Neuronal stem cell (in vitro differentiated cells): ENCODE results near the gene SORCS2.

Source experiments
- DNase-seq: peaks from one replicate; pipeline ENCODE4 v3.0.0-alpha.2; 2013; ENCODE audit warnings: low spot score
- H2AFZ ChIP-seq: one replicate; pipeline ENCODE4 v1.6.1; 2013; ENCODE audit warnings: mild to moderate bottlenecking, low read length, inconsistent platforms
- H2AK5ac ChIP-seq: 2 replicates; pipeline ENCODE4 v1.6.1; 2013; ENCODE audit warnings: low read depth, mild to moderate bottlenecking, inconsistent platforms, low read length, moderate library complexity, mixed read lengths
- H2BK120ac ChIP-seq: 2 replicates; pipeline ENCODE4 v1.6.1; 2013; ENCODE audit warnings: low read depth, mild to moderate bottlenecking, inconsistent platforms, low read length, moderate library complexity, mixed read lengths
- H2BK12ac ChIP-seq: one replicate; pipeline ENCODE4 v1.6.1; 2013; ENCODE audit warnings: low read length, inconsistent platforms
- H2BK15ac ChIP-seq: 2 replicates; pipeline ENCODE4 v1.6.1; 2013; ENCODE audit warnings: mild to moderate bottlenecking, low read length, inconsistent platforms, mixed read lengths
- H2BK5ac ChIP-seq: one replicate; pipeline ENCODE4 v1.6.1; 2013; ENCODE audit warnings: inconsistent platforms, mild to moderate bottlenecking, low read length, moderate library complexity
- H3K14ac ChIP-seq: one replicate; pipeline ENCODE4 v1.6.1; 2013; ENCODE audit warnings: low read length, inconsistent platforms
- H3K18ac ChIP-seq: 2 replicates; pipeline ENCODE4 v1.6.1; 2013; ENCODE audit warnings: low read length, inconsistent platforms
- H3K23ac ChIP-seq: 2 replicates; pipeline ENCODE4 v1.6.1; 2013; ENCODE audit warnings: low read depth, mild to moderate bottlenecking, mixed read lengths, low read length, inconsistent platforms; ENCODE audit not compliant: poor library complexity
- H3K27ac ChIP-seq: replicated peaks from 3 replicates; pipeline ENCODE4 v1.5.1; 2013; ENCODE audit warnings: low read length, inconsistent platforms
- H3K27me3 ChIP-seq, 3 experiments: 2 replicates each; pipeline ENCODE4 v1.6.1; 2013; ENCODE audit warnings: low read length in 3 of 3, mild to moderate bottlenecking in 2 of 3, inconsistent platforms in 1 of 3, low read depth in 1 of 3, mixed read lengths in 1 of 3, moderate library complexity in 1 of 3; ENCODE audit not compliant: control insufficient read depth in 3 of 3, insufficient read depth in 3 of 3
- H3K36me3 ChIP-seq, 2 donors: replicated peaks in 1 of 2; 2 replicates each; pipeline ENCODE4 v1.6.1; 2013; ENCODE audit warnings: low read length in 2 of 2; ENCODE audit not compliant: control insufficient read depth in 2 of 2, insufficient read depth in 2 of 2
- H3K4ac ChIP-seq: 2 replicates; pipeline ENCODE4 v1.6.1; 2013; ENCODE audit warnings: inconsistent platforms, mild to moderate bottlenecking, low read length, moderate library complexity
- H3K4me1 ChIP-seq, 2 donors: 1 replicate in 1 of 2; 2 replicates in 1 of 2; pipeline ENCODE4 v1.6.1; 2013; ENCODE audit warnings: low read length in 2 of 2, low read depth in 1 of 2; ENCODE audit not compliant: control insufficient read depth in 2 of 2, insufficient read depth in 1 of 2
- H3K4me2 ChIP-seq: one replicate; pipeline ENCODE4 v1.6.1; 2013; ENCODE audit warnings: mild to moderate bottlenecking, low read length, inconsistent platforms; ENCODE audit not compliant: insufficient read depth, poor library complexity, severe bottlenecking
- H3K4me3 ChIP-seq, 2 donors: 2 replicates each; pipeline ENCODE4 v1.5.1; 2013; ENCODE audit warnings: low read length in 2 of 2, mild to moderate bottlenecking in 2 of 2, inconsistent platforms in 1 of 2, moderate library complexity in 1 of 2
- H3K79me1 ChIP-seq: one replicate; pipeline ENCODE4 v1.6.1; 2013; ENCODE audit warnings: low read depth, mild to moderate bottlenecking, inconsistent platforms, low read length, moderate library complexity
- H3K9ac ChIP-seq: one replicate; pipeline ENCODE4 v1.6.1; 2013; ENCODE audit warnings: mild to moderate bottlenecking, low read depth, low read length, inconsistent platforms; ENCODE audit not compliant: poor library complexity
- H3K9me3 ChIP-seq, 2 donors: replicated peaks in 1 of 2; 2 replicates each; pipeline versions ENCODE3 to v1.6.1; 2013; ENCODE audit warnings: low read length in 2 of 2, mild to moderate bottlenecking in 2 of 2, inconsistent platforms in 1 of 2, low read depth in 1 of 2, mixed read lengths in 1 of 2, moderate library complexity in 1 of 2; ENCODE audit not compliant: control insufficient read depth in 2 of 2, insufficient read depth in 1 of 2
- H4K8ac ChIP-seq: one replicate; pipeline ENCODE4 v1.6.1; 2013; ENCODE audit warnings: low read depth, mild to moderate bottlenecking, inconsistent platforms, low read length, moderate library complexity
- H4K91ac ChIP-seq: one replicate; pipeline ENCODE4 v1.6.1; 2013; ENCODE audit warnings: low read length, low read depth, mild to moderate bottlenecking, inconsistent platforms; ENCODE audit not compliant: poor library complexity
- WGBS, 2 donors: extraction: QIAGEN DNeasy Blood & Tissue Kit; methylation state at CpG; one replicate each; pipeline ENCODE4 v1.1.7; 2013; ENCODE audit warnings: missing lambda C conversion rate in 2 of 2, mixed read lengths in 1 of 2; ENCODE audit not compliant: insufficient read length in 2 of 2, insufficient replicate concordance in 1 of 2; ENCODE audit errors: extremely low coverage in 2 of 2; 5-methylcytosine and 5-hydroxymethylcytosine counted together

SORCS2 gene

GRCh38 chr4:7369511-7369910 lies 177.2 kb downstream of the SORCS2 start:
- H3K4ac ChIP-seq: no peak overlapping the region
- H2AK5ac ChIP-seq: peak overlapping the region; percentile 60
- no peak overlapping the region for H3K23ac ChIP-seq
- H2BK5ac ChIP-seq: no peak overlapping the region
- H3K27me3 ChIP-seq: no peaks in the 10 kb centered on the region
- no peak overlapping the region for H3K9ac ChIP-seq
- H3K4me1 ChIP-seq: peaks cover 0 to 9% of the 10 kb centered on the region in 2 donors
- no peak overlapping the region for H3K14ac ChIP-seq
- no peak overlapping the region for H2AFZ ChIP-seq
- H2BK120ac ChIP-seq: no peak overlapping the region
- no peak overlapping the region for H4K91ac ChIP-seq
- H3K27ac ChIP-seq: no peak overlapping the region
- H2BK15ac ChIP-seq: no peak overlapping the region
- H3K79me1 ChIP-seq: no peaks in the 10 kb centered on the region
- no peak overlapping the region for H4K8ac ChIP-seq
- H3K18ac ChIP-seq: peak overlapping the region; percentile 83
- no peaks in the 10 kb centered on the region for H3K36me3 ChIP-seq
- H3K4me3 ChIP-seq: no peak overlapping the region
- H3K9me3 ChIP-seq: peaks cover 0 to 2% of the 10 kb centered on the region in 2 donors
- WGBS, 2 donors: no CpG with 5 or more reads among the region's 13 CpGs
- H2BK12ac ChIP-seq: no peak overlapping the region
- H3K4me2 ChIP-seq: no peak overlapping the region
- no peak for DNase-seq

DNA sequence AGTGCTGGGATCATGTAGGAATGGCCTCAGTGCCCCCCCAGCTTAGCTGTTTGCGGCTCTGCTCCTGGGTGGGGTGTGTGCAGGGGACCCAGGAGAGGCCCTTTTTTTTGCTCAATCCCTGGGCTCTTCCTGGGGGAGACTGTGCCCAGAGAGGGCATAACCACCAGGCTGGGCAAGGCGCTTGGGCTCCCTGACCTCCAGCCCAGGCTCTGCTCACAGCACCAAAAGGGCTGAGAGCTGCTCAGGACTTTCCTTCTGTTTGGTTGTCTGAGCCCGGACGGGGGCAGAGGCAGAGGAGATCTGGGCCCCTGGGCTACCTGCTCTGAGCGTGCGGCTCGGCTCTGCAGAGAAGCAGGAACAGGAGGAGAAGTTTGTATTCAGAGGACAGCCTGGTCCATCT lies 177.7 kb downstream of the SORCS2 start:
- no CpG with 5 or more reads among the region's 7 CpGs for WGBS, 2 donors
- Histone ChIP-seq H3K14ac (no peak overlapping the region), H3K23ac (no peak overlapping the region), H3K27me3 (no peaks in the 10 kb centered on the region), H4K8ac (no peak overlapping the region), H3K18ac (no peak overlapping the region), H2AFZ (no peak overlapping the region), H4K91ac (no peak overlapping the region), H2BK5ac (no peak overlapping the region), H3K36me3 (no peaks in the 10 kb centered on the region), H3K79me1 (no peaks in the 10 kb centered on the region), H2BK12ac (no peak overlapping the region), H2BK15ac (no peak overlapping the region), H3K4me3 (no peak overlapping the region), H3K27ac (no peak overlapping the region), H3K9ac (no peak overlapping the region), H3K4ac (no peak overlapping the region), H2AK5ac (peak overlapping the region; percentile 60), H3K4me2 (no peak overlapping the region), H2BK120ac (no peak overlapping the region), H3K4me1 (peaks cover 0 to 9% of the 10 kb centered on the region in 2 donors), H3K9me3 (peaks cover 0 to 2% of the 10 kb centered on the region in 2 donors)
- no peak for DNase-seq

DNA sequence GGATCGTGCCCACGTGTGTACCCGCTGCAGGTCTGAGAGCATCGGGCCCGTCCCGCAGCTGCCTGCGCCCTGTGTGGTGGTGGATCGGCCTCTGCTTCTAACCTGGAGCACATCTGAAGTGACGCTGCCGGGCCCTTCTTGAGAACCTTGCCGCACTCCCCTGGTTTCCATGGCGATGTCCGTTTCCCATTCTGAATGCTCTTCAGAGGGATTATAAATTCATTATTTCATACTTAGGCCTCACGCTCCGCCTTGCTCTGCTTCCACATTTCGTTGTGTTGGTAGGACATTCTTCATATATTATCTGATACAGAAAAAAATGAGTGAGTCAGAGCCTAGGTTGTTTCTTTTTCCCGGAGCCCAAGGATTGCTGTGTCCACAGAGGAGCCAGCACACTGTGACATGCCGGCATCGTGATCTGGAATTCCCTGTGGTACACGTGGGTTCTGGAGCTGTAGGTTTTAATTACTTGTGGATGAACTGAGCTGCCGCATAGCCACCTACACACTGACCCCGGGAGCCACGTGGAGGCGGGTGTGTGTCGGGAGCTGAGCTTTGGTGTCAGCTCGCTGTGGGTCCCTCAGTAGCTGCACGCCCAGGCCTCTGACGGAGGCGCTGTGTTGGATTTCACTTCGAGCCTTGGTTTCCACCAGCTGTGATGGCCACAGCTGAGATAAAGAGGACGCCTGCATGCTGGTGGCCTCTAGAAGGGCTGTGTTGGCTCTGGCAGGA lies 179.0 kb downstream of the SORCS2 start:
- no peak overlapping the region for H2BK120ac ChIP-seq
- H3K27ac ChIP-seq: no peak overlapping the region
- peaks cover 0 to 2% of the 10 kb centered on the region in 2 donors for H3K9me3 ChIP-seq
- H3K27me3 ChIP-seq: no peaks in the 10 kb centered on the region
- H3K4me2 ChIP-seq: no peak overlapping the region
- peak overlapping the region; percentile 57 for H3K23ac ChIP-seq
- H3K9ac ChIP-seq: peak overlapping the region; percentile 65
- H2AK5ac ChIP-seq: peak overlapping the region; percentile 68
- H2AFZ ChIP-seq: no peak overlapping the region
- no peak overlapping the region for H4K8ac ChIP-seq
- WGBS, 2 donors: no CpG with 5 or more reads among the region's 31 CpGs
- peak overlapping the region; percentile 42 for H2BK15ac ChIP-seq
- H2BK5ac ChIP-seq: no peak overlapping the region
- H3K18ac ChIP-seq: peak overlapping the region; percentile 90
- H4K91ac ChIP-seq: no peak overlapping the region
- H3K14ac ChIP-seq: no peak overlapping the region
- DNase-seq: no peak
- peaks cover 0 to 6% of the 10 kb centered on the region in 2 donors for H3K4me1 ChIP-seq
- H3K36me3 ChIP-seq: no peaks in the 10 kb centered on the region
- H3K4ac ChIP-seq: peak overlapping the region; percentile 25
- no peak overlapping the region for H2BK12ac ChIP-seq
- no peaks in the 10 kb centered on the region for H3K79me1 ChIP-seq
- H3K4me3 ChIP-seq: no peak overlapping the region

DNA sequence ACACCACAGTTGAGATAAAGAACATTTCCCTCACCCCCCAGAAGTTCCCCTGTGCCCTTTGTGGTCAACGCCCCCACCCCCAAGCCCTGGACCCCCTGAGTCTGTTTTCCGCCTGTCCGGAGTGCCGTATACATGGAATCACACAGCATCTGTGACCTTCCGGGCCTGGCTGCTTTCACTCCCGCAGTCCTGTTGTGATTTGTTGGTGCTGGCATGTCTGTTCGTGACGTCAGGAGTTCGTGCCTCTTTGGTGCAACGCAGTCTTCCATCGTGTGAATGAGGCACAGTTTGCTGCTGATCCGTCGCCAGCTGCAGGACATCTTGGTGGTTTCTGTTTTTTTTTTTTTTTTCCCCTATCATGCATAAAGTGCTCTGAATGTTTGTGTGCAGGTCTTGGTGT lies 180.3 kb downstream of the SORCS2 start:
- H3K9ac ChIP-seq: no peak overlapping the region
- H3K79me1 ChIP-seq: no peaks in the 10 kb centered on the region
- H3K23ac ChIP-seq: no peak overlapping the region
- peaks cover 0 to 2% of the 10 kb centered on the region in 2 donors for H3K9me3 ChIP-seq
- no peak overlapping the region for H2AFZ ChIP-seq
- no peak overlapping the region for H3K14ac ChIP-seq
- no peaks in the 10 kb centered on the region for H3K27me3 ChIP-seq
- no CpG with 5 or more reads among the region's 13 CpGs for WGBS, 2 donors
- no peak overlapping the region for H3K4ac ChIP-seq
- H2BK15ac ChIP-seq: no peak overlapping the region
- no peak overlapping the region for H2BK12ac ChIP-seq
- peaks cover 0 to 6% of the 10 kb centered on the region in 2 donors for H3K4me1 ChIP-seq
- no peak overlapping the region for H3K27ac ChIP-seq
- H2AK5ac ChIP-seq: no peak overlapping the region
- H3K36me3 ChIP-seq: no peaks in the 10 kb centered on the region
- no peak for DNase-seq
- peak overlapping the region; percentile 7 for H3K18ac ChIP-seq
- H4K8ac ChIP-seq: no peak overlapping the region
- H3K4me3 ChIP-seq: peak overlapping the region in 1 of 2 donors; percentile 3
- no peak overlapping the region for H2BK5ac ChIP-seq
- H4K91ac ChIP-seq: no peak overlapping the region
- H2BK120ac ChIP-seq: no peak overlapping the region
- no peak overlapping the region for H3K4me2 ChIP-seq
